ENCODE results near the gene FAM169A. TPM values are rescaled to one million over a fixed set of nuclear protein-coding genes. Genes with fewer than 3 reads are reported as not detected.

The FAM169A gene
- total RNA-seq, 1 experiment from 2014 or later = 23.2 TPM

DNA sequence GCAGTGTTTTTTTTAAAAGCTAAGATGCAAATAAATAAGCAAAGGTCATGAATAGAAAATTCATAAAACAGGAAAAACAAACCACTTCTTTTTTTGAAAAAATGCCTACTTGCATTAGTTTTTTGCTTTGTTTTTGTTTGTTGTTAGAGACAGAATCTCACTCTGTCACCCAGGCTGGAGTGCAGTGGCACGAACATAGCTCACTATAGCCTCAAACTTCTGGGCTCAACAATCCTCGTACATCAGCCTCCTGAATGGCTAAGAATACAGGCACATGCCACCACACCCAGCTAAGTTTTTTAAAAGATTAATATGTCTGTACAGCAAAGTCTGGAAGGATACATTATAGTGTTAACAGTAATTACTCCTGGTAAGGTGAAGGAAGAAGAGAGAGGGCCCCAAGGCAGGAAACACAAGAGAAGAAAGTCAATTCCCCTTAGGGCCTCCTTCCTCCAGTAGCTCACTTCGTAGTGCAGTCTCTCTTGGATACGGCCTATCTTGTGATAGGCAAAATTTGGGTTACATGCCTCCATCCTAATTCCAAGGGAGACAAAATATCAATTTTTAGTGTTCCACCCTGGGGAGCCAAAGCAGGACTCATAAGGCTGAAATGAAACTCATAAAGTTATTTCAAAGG lies 15.3 kb downstream of the FAM169A start:
- Histone ChIP-seq H3K9ac (ENCODE audit: low read length) (no peak overlapping the region), H3K27ac (ENCODE audit: low read depth, low read length) (no peak overlapping the region), H3K9me2 (ENCODE audit: insufficient read depth) (peaks cover 4% of the 10 kb centered on the region; the same call in 1 of the 2 replicates), H3K79me2 (ENCODE audit: insufficient read depth, low read length) (peaks cover 46% of the 10 kb centered on the region), H3K36me3 (ENCODE audit: control insufficient read depth in 1 of 2, insufficient read depth in 2 of 2, low read length in 2 of 2) (no peaks in the 10 kb centered on the region), H3K4me3 (replicated peaks in 1 of 2; ENCODE audit: low read depth in 1 of 2, low read length in 2 of 2) (no peak overlapping the region), H3K4me1 (ENCODE audit: control insufficient read depth in 1 of 2, insufficient read depth in 2 of 2, low read length in 2 of 2) (no peaks in the 10 kb centered on the region; a peak in 1 of 4 replicates), H3K4me2 (ENCODE audit: low read length) (no peak overlapping the region), H3K9me3 (ENCODE audit: control insufficient read depth in 1 of 2, insufficient read depth in 1 of 2, low read depth in 1 of 2, low read length in 2 of 2) (no peaks in the 10 kb centered on the region), H4K20me1 (ENCODE audit: insufficient read depth) (no peaks in the 10 kb centered on the region), H2AFZ (ENCODE audit: low read depth, low read length, poor library complexity, severe bottlenecking) (no peak overlapping the region), H3K27me3 (ENCODE audit: insufficient read depth, low read length) (no peaks in the 10 kb centered on the region)
- no TSS peak for BruUV-seq (replicated peaks)
- ATAC-seq = no peak
- ChIA-PET CTCF (no interaction called here), RAD21 (ENCODE audit: low non-redundant PET in 1 of 2, low total read pairs in 2 of 2, uncharacterized antibody in 2 of 2, unreplicated experiment in 2 of 2) (no interaction called here), POLR2A (interaction anchor here (1.0 kb wide), 1 partner anchor 9 kb away, joined by 6 read pairs; no protein-coding TSS in a partner anchor)
- TF ChIP-seq EGR1 (IDR thresholded peaks at IDR 0.05; ENCODE audit: low read depth) (no peak), RAD21 (IDR thresholded peaks at IDR 0.05; ENCODE audit: low read depth) (no peak), SIN3A (IDR thresholded peaks at IDR 0.05; ENCODE audit: low read depth) (no peak), ELF1 (IDR thresholded peaks at IDR 0.05; ENCODE audit: borderline replicate concordance, low read depth) (no peak), SP1 (IDR thresholded peaks at IDR 0.05; ENCODE audit: low read depth) (no peak), ZNF274 (IDR thresholded peaks at IDR 0.05; ENCODE audit: low read depth, low read length) (no peak), POLR2A (IDR thresholded peaks at IDR 0.05; ENCODE audit: borderline replicate concordance, extremely low read depth, insufficient read depth, insufficient read length) (no peak), EZH2phosphoT487 (IDR thresholded peaks at IDR 0.05; ENCODE audit: borderline replicate concordance) (no peak), FOSL1 (IDR thresholded peaks at IDR 0.05; ENCODE audit: low read depth) (no peak), TCF7L2 (IDR thresholded peaks at IDR 0.05; ENCODE audit: borderline replicate concordance, extremely low read depth, insufficient read depth, insufficient read length) (no peak), JUND (IDR thresholded peaks at IDR 0.05) (no peak)
- TF ChIP-seq, protein P1, sequence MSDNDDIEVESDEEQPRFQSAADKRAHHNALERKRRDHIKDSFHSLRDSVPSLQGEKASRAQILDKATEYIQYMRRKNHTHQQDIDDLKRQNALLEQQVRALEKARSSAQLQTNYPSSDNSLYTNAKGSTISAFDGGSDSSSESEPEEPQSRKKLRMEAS (IDR thresholded peaks at IDR 0.05) = no peak
- TF ChIP-seq, protein P2, sequence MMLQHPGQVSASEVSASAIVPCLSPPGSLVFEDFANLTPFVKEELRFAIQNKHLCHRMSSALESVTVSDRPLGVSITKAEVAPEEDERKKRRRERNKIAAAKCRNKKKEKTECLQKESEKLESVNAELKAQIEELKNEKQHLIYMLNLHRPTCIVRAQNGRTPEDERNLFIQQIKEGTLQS (IDR thresholded peaks at IDR 0.05) = no peak
- TF ChIP-seq, protein P3, sequence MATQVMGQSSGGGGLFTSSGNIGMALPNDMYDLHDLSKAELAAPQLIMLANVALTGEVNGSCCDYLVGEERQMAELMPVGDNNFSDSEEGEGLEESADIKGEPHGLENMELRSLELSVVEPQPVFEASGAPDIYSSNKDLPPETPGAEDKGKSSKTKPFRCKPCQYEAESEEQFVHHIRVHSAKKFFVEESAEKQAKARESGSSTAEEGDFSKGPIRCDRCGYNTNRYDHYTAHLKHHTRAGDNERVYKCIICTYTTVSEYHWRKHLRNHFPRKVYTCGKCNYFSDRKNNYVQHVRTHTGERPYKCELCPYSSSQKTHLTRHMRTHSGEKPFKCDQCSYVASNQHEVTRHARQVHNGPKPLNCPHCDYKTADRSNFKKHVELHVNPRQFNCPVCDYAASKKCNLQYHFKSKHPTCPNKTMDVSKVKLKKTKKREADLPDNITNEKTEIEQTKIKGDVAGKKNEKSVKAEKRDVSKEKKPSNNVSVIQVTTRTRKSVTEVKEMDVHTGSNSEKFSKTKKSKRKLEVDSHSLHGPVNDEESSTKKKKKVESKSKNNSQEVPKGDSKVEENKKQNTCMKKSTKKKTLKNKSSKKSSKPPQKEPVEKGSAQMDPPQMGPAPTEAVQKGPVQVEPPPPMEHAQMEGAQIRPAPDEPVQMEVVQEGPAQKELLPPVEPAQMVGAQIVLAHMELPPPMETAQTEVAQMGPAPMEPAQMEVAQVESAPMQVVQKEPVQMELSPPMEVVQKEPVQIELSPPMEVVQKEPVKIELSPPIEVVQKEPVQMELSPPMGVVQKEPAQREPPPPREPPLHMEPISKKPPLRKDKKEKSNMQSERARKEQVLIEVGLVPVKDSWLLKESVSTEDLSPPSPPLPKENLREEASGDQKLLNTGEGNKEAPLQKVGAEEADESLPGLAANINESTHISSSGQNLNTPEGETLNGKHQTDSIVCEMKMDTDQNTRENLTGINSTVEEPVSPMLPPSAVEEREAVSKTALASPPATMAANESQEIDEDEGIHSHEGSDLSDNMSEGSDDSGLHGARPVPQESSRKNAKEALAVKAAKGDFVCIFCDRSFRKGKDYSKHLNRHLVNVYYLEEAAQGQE (IDR thresholded peaks at IDR 0.05; ENCODE audit: low read depth) = no peak
- TF ChIP-seq, protein P4, sequence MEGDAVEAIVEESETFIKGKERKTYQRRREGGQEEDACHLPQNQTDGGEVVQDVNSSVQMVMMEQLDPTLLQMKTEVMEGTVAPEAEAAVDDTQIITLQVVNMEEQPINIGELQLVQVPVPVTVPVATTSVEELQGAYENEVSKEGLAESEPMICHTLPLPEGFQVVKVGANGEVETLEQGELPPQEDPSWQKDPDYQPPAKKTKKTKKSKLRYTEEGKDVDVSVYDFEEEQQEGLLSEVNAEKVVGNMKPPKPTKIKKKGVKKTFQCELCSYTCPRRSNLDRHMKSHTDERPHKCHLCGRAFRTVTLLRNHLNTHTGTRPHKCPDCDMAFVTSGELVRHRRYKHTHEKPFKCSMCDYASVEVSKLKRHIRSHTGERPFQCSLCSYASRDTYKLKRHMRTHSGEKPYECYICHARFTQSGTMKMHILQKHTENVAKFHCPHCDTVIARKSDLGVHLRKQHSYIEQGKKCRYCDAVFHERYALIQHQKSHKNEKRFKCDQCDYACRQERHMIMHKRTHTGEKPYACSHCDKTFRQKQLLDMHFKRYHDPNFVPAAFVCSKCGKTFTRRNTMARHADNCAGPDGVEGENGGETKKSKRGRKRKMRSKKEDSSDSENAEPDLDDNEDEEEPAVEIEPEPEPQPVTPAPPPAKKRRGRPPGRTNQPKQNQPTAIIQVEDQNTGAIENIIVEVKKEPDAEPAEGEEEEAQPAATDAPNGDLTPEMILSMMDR (IDR thresholded peaks at IDR 0.05 in 2 of 3, conservative IDR thresholded peaks at IDR 0.05 in 1 of 3; ENCODE audit: borderline replicate concordance in 1 of 3, insufficient read depth in 1 of 3, low read depth in 2 of 3, low read length in 2 of 3) = no peak
- DNase-seq (ENCODE audit: low read depth, low spot score) = no peak
- intact Hi-C loops (cut with micrococcal nuclease) = no loop called here
